SK-N-MC (cell line): ENCODE measurements around the gene CLEC1A.

Experiments
- EZH2 ChIP-seq: fragments of 200-600 bp; sonication (generic); IDR thresholded peaks from one replicate; pipeline ENCODE4 v1.6.1; 2017; ENCODE audit warnings: antibody characterized with exemption
- FOXP2 ChIP-seq: optimal IDR thresholded peaks from 2 replicates; pipeline ENCODE3; 2011; ENCODE audit warnings: mild to moderate bottlenecking, moderate library complexity; ENCODE audit not compliant: insufficient read depth; ENCODE audit errors: extremely low read length, control extremely low read depth
- POLR2AphosphoS5 ChIP-seq: IDR thresholded peaks from 2 replicates; pipeline ENCODE4 v1.6.1; 2012; ENCODE audit warnings: mild to moderate bottlenecking, low read depth, low read length, borderline replicate concordance

DNA sequence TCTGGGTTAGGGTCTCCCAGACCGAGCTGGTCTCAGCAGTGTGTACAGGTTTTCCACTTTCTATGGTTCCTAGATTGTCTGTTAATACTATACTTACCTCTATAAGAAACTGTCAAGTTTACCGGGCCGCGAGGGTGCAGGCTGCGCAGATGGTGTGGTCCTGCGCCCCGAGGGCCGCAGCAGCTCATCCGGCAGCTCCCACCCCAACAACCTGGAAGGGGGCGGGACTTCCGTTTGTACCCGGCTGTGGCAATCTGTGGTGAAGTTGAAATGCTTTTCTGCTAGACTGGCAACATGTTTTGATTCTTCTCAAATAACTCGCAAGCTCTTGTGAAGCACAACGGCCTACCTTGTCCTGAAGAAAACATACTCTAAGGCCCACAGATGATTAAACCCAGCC lies 68.3 kb downstream of the CLEC1A start, which contains the start of gene CLEC9A:
- TF ChIP-seq POLR2AphosphoS5: no peak
- no peak for TF ChIP-seq EZH2
- no peak for TF ChIP-seq FOXP2
